OCI-LY3 (cell line): ENCODE results near the gene GSTCD.
"Not testable (repeated sequence)": the region's sequence is repeated elsewhere in the genome, so short reads cannot be mapped to it uniquely, and the experiment has no call there.

Experiments used
- H2AFZ ChIP-seq: fragments of 200-600, 300-600 bp; shearing (Covaris generic); 2 replicates; pipeline ENCODE4 v1.6.0; 2014; ENCODE audit warnings: antibody characterized with exemption, low read depth, low read length
- H3K27ac ChIP-seq: fragments of 200-600, 300-600 bp; sonication (generic); 2 replicates; pipeline ENCODE4 v1.5.1; 2014; ENCODE audit warnings: mild to moderate bottlenecking, low read length, moderate library complexity, mixed read lengths
- H3K27me3 ChIP-seq: fragments of 200-600, 300-600 bp; sonication (generic); 2 replicates; pipeline ENCODE4 v1.6.1; 2014; ENCODE audit warnings: low read depth, low read length, mixed read lengths
- H3K36me3 ChIP-seq: fragments of 200-600, 300-600 bp; sonication (generic); replicated peaks from 2 replicates; pipeline ENCODE3; 2014; ENCODE audit warnings: low read depth, low read length, mixed read lengths
- H3K4me1 ChIP-seq: fragments of 300-600, 200-600 bp; sonication (generic); 2 replicates; pipeline ENCODE4 v1.6.1; 2014; ENCODE audit warnings: low read length, mixed read lengths
- H3K4me2 ChIP-seq: fragments of 200-600, 300-600 bp; sonication (generic); 2 replicates; pipeline ENCODE4 v1.6.1; 2014; ENCODE audit warnings: low read length, mixed read lengths
- H3K4me3 ChIP-seq: fragments of 300-600, 200-600 bp; sonication (generic); 2 replicates; pipeline ENCODE4 v1.5.1; 2014; ENCODE audit warnings: antibody characterized with exemption, mild to moderate bottlenecking, low read length, moderate library complexity
- H3K79me2 ChIP-seq: fragments of 300-600, 200-600 bp; shearing (Covaris generic); 2 replicates; pipeline ENCODE4 v1.6.1; 2014; ENCODE audit warnings: mild to moderate bottlenecking, low read length, mixed read lengths
- H3K9ac ChIP-seq: fragments of 300-600, 200-600 bp; shearing (Covaris generic); 2 replicates; pipeline ENCODE4 v1.6.0; 2014; ENCODE audit warnings: mild to moderate bottlenecking, low read length, moderate library complexity
- H3K9me3 ChIP-seq: fragments of 200-600, 300-600 bp; shearing (Covaris generic); 2 replicates; pipeline ENCODE4 v1.6.1; 2014; ENCODE audit warnings: low read length, mixed read lengths; ENCODE audit not compliant: insufficient read depth
- H4K20me1 ChIP-seq: fragments of 200-600, 300-600 bp; sonication (generic); 2 replicates; pipeline ENCODE4 v1.6.1; 2016; ENCODE audit warnings: low read length, mixed read lengths; ENCODE audit not compliant: insufficient read depth
- EZH2phosphoT487 ChIP-seq: fragments of 200-600 bp; shearing (Covaris generic); IDR thresholded peaks from 2 replicates; pipeline ENCODE4 v1.6.1; 2018; ENCODE audit warnings: antibody characterized with exemption, mixed run types, low read depth
- TF ChIP-seq, protein P1 (sequence below): fragments of 200-600, 300-600 bp; sonication (generic); IDR thresholded peaks from 2 replicates; pipeline ENCODE4 v1.5.1; 2014; ENCODE audit warnings: antibody characterized with exemption, low read length, low read depth

Gene GSTCD

DNA sequence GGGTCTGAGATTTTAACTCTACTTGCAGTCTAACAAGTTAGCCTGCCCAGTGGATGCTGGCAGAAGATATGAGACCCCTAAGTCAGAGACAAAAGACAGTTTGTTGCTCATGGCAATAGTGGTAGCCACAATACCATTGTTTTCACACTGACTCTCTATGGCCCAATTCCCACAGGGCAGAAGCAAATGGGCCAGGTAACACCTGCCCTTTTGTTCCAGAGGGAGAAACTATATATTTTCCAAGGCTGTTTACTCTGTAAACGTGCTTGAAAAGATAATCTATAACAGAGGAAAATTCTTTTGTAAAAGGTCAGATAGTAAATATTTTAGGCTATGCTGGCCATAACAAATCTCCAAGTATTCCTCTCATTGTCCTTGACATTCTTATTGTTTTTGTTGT lies 129.5 kb downstream of the GSTCD start:
- no peaks in the 10 kb centered on the region for H3K27me3 ChIP-seq
- no peak overlapping the region for H3K4me3 ChIP-seq
- H3K79me2 ChIP-seq = no peaks in the 10 kb centered on the region
- H2AFZ ChIP-seq = no peak overlapping the region
- H3K9me3 ChIP-seq = no peaks in the 10 kb centered on the region
- peaks cover 35% of the 10 kb centered on the region for H3K36me3 ChIP-seq
- no peaks in the 10 kb centered on the region for H3K4me1 ChIP-seq
- H3K9ac ChIP-seq = no peak overlapping the region
- TF ChIP-seq, protein P1, sequence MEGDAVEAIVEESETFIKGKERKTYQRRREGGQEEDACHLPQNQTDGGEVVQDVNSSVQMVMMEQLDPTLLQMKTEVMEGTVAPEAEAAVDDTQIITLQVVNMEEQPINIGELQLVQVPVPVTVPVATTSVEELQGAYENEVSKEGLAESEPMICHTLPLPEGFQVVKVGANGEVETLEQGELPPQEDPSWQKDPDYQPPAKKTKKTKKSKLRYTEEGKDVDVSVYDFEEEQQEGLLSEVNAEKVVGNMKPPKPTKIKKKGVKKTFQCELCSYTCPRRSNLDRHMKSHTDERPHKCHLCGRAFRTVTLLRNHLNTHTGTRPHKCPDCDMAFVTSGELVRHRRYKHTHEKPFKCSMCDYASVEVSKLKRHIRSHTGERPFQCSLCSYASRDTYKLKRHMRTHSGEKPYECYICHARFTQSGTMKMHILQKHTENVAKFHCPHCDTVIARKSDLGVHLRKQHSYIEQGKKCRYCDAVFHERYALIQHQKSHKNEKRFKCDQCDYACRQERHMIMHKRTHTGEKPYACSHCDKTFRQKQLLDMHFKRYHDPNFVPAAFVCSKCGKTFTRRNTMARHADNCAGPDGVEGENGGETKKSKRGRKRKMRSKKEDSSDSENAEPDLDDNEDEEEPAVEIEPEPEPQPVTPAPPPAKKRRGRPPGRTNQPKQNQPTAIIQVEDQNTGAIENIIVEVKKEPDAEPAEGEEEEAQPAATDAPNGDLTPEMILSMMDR = no peak
- TF ChIP-seq EZH2phosphoT487 = no peak
- no peak overlapping the region for H3K4me2 ChIP-seq
- H3K27ac ChIP-seq = no peak overlapping the region
- no peaks in the 10 kb centered on the region for H4K20me1 ChIP-seq

DNA sequence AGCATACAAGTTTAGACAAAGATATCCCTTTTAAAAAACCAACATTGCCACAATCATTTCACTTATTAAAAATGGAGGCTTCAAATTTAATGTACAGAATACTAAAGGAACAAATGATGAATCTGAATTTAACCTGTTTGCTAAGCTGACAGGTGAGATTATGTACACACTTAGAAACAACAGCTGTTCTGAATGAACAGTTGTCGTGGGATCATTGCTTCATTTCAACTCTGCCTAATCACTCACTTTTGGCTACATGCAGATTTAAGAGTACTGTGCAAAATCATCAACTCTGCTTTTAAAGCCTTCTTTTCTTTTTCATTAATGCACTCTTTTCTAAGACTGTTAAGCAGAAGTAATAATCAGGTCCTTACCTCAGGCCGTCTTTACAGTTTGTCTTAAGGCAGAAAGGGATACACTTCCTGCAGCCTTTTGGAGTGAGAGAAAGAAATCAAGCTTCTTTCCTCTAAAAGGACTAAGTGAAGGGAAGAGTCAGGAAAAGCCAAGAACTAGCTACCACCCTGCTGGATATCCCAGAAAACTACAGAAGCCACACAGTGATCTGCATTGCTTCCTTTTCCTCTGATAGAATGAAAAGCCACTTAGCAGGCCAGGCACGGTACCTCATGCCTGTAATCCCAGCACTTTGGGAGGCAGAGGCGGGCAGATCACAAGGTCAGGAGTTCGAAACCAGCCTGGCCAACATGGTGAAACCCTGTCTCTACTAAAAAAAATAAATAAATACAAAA lies 132.0 kb downstream of the GSTCD start:
- Histone ChIP-seq H4K20me1 (no peaks in the 10 kb centered on the region), H3K4me2 (no peak overlapping the region), H2AFZ (no peak overlapping the region), H3K36me3 (peaks cover 38% of the 10 kb centered on the region), H3K4me3 (no peak overlapping the region), H3K9ac (no peak overlapping the region), H3K9me3 (no peaks in the 10 kb centered on the region), H3K4me1 (no peaks in the 10 kb centered on the region), H3K27me3 (no peaks in the 10 kb centered on the region), H3K79me2 (no peaks in the 10 kb centered on the region), H3K27ac (no peak overlapping the region)
- TF ChIP-seq, protein P1 = no peak
- TF ChIP-seq EZH2phosphoT487 = no peak

DNA sequence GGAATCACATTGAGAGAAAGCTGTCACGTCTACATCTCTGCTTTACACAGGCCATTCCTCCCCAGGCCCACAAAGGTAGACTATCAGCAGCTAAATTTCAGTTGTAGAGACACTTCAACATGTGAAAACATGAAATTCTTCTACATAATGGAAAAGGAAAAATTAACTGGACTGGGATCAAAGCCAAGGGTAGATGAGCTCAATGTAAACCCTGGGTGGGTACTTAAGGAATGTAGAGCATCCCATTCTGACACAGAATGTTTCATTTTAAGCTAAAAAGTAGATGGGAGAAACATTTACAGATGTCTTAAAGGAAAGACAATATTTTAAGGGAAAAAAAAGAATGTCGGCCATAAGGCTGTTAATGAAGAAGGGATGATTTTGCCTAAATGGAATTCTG lies 135.4 kb downstream of the GSTCD start:
- no peaks in the 10 kb centered on the region for H3K27me3 ChIP-seq
- no peaks in the 10 kb centered on the region for H3K79me2 ChIP-seq
- no peaks in the 10 kb centered on the region for H4K20me1 ChIP-seq
- no peak overlapping the region for H2AFZ ChIP-seq
- no peak overlapping the region for H3K4me3 ChIP-seq
- H3K9me3 ChIP-seq = no peaks in the 10 kb centered on the region
- H3K36me3 ChIP-seq = peaks cover 18% of the 10 kb centered on the region
- no peak overlapping the region for H3K9ac ChIP-seq
- TF ChIP-seq EZH2phosphoT487 = no peak
- TF ChIP-seq, protein P1 = no peak
- H3K27ac ChIP-seq = no peak overlapping the region
- H3K4me1 ChIP-seq = no peaks in the 10 kb centered on the region
- H3K4me2 ChIP-seq = no peak overlapping the region

DNA sequence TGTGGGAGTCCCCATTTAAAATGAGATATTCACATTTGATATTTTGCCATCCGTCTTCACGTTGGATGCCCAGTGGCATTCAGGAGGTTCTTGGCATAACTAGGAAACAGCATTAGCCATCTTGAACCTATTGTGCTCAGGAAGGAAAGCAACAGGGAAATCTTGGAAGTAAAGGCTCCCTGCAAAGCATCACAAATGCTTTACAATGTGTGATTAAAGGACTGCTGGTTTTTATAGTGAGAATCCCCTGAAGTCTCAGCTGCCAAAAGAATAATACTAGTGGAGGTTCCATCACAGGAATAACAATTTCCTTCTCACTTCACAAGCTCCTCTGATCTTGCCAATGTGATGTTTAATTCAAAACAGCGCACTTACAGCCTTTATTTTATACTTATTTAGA lies 137.0 kb downstream of the GSTCD start:
- Histone ChIP-seq H3K36me3 (peaks cover 16% of the 10 kb centered on the region), H3K4me2 (no peak overlapping the region), H2AFZ (no peak overlapping the region), H4K20me1 (no peaks in the 10 kb centered on the region), H3K4me1 (no peaks in the 10 kb centered on the region), H3K9me3 (no peaks in the 10 kb centered on the region), H3K27ac (no peak overlapping the region), H3K9ac (no peak overlapping the region), H3K4me3 (no peak overlapping the region), H3K79me2 (no peaks in the 10 kb centered on the region), H3K27me3 (no peaks in the 10 kb centered on the region)
- TF ChIP-seq, protein P1 = no peak
- TF ChIP-seq EZH2phosphoT487 = no peak

DNA sequence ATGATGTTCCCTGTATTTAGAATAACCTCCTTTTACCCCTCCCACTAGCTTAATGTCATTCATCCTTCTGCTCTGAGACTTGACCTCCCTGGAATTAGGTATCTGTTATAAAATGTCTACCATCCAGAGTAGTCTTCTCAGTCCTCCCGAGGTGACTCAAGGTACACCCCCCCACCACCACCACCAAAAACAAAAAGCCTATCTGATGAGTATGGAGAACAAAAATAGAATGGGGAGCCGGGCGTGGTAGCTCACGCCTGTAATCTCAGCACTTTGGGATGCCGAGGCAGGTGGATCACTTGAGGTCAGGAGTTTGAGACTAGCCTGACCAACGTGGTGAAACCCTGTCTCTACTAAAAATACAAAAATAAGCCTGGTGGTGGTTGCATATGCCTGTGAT lies 139.8 kb downstream of the GSTCD start:
- H4K20me1 ChIP-seq, H3K9ac ChIP-seq, H3K27ac ChIP-seq, H3K27me3 ChIP-seq, H2AFZ ChIP-seq, H3K9me3 ChIP-seq, H3K4me2 ChIP-seq, H3K4me3 ChIP-seq, H3K36me3 ChIP-seq, H3K79me2 ChIP-seq, H3K4me1 ChIP-seq: not testable (repeated sequence)
